Hematopoietic multipotent progenitor cell treated with erythropoietin and hydrocortisone succinate and interleukin-3 and kit ligand, for 6 days (in vitro differentiated cells): ENCODE results near the gene DHRS7.
A peak's percentile ranks its signal among the peaks of the same experiment; 100 is the strongest.

Source experiments
- DNase-seq: peaks from one replicate; pipeline ENCODE4 v3.0.0-alpha.2; 2015

DHRS7 gene, protein sequence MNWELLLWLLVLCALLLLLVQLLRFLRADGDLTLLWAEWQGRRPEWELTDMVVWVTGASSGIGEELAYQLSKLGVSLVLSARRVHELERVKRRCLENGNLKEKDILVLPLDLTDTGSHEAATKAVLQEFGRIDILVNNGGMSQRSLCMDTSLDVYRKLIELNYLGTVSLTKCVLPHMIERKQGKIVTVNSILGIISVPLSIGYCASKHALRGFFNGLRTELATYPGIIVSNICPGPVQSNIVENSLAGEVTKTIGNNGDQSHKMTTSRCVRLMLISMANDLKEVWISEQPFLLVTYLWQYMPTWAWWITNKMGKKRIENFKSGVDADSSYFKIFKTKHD

DNA sequence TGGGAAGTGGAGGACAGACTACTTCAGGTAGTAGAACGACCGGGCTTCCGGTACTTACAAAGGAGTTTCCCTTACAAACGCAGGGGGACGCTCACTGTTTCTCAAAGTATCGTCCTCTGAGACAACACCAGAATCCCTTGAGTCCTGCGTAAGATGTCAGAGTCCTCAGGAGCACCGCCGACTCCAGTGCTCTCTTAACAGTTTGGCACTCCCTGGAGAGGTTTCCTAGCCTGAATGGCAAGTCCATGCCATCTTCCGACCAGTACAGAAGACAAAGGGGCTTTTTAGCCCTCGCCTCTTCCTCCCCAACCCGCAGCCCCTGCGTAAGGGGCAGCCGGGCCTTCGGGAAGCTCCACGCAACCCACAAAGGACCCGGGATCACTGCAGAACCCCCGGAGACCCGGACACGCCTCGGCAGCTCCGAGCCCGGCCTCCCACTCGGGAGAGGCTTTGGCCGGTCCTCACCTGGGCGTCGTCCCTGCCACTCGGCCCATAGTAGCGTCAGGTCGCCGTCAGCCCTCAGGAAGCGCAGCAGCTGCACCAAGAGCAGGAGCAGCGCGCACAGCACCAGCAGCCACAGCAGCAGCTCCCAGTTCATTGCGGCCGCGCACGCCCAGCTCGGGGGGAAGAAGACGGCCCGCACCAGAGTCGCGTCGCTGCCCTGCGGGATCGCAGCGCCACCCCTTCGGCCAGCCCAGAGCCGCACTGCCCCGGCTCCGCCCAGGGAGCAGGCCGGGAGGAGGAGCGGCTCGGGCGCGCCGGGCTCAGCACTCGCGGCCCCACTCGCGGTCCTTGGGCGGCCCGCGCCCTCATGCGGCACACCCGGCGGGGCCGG, at the start of gene DHRS7:
Gene DHRS7 (minus strand): TSS at position 687 of the 835 bp plus-strand sequence. CDS start 89 bp downstream, at position 598.
- DNase-seq: peak; percentile 86

DNA sequence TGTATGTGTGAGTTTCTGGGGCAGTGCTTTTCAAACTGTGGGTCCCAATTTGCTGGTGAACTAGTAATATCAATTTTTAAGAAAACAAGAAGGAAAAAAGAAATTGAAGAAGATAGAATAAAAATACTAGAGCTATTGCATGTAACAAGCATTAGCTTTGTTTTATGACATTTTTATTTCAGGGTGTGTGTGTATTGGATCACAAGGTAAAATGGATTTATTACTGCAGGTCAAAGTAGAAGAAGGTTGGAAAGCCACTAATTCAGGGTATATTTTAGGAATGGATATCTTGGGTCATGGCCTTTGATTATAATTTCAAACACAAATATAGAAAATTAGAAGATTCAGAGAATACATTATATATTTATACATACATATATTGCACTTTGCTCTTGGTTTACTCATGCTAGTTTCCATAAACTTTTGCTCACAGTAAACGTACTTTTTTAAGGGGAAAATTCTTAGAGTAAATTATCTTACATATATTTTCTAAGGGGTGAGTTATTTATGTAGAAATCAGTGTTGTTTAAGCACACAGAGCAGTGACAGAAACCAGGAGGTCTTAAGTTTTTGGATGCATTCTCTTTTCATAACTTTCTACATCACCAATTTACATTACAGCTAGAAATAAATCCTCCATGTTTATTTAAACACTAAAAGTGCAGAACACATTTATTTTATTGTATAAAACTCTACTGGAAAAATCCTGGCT, 49.4 kb upstream of the DHRS7 start:
- no peak for DNase-seq

DNA sequence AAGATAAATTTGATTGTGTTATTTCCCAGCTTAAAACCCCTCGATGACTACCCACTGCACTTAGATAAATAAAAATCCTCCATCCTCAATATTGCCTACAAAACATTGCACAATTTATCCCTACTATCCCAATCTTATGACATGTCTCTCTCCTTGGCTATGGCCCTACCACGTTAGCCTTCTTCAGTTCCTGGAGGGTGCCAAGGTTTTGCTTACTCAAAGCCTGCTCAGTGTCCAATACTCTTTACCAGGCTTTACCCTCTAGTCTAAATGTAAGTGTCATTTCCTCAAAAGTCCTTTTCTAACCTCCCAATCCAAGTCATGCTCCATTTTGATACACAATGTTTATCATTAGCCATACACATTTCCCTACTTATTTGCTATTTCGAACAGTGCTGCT, 48.8 kb upstream of the DHRS7 start:
- no peak for DNase-seq

DNA sequence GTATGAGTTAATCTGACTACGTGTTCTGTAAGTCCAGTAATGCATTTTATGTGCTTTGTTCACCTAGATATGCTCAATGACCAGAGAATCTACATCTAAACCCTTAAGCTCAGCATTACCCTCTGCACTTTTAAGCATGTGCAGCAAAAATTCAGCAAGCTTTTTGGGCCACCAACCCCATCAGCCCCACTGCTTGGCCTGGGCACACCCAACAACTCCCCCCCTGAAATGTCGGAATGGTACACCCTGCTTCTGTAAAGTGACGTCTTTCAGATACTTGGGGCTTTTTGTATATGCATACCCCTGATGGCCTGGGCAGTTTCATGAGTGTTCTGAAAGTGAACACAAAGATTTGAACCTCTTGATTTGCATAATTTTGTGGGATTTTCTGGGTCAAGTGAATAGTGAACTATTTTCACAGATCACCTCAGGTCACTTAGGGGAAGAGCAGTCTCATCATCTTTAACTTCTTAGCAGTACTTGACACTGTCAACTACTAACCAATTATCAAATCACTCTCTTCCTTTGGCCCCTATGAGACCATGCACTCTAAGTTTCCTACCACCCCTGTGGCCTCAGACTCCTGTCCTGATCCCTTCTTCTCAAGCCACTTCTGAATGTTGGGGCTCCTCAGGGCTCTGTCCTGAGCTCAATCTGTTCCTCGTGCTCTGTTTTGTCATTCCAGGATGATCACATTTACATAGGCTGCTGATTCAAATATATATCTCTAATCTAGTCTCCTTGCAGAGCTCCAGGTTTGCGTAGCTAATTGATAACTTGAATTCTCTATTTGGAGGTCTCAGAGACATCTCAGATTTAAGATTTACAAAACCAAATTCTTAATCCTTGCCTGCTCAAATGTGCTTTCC, 47.5 kb upstream of the DHRS7 start:
- no peak for DNase-seq

DNA sequence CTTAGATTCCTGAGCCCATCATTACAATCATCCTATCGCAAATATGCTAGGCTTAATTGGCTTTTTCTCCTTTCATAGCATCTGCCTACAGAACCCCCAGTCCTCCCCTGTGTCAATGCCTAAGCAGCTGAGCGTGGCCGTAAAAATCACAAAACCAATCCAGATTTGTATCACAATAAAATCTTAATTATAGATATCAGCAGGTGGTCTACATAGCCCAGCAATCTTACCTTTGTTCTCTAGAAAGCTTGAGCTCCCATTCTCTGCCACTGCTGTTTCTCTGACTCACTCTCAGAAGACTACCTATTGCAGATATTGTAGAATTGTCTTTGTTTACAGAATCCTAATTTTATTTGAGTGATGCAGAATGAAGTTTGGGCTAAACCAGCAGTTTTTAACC, 46.0 kb upstream of the DHRS7 start:
- no peak for DNase-seq

DNA sequence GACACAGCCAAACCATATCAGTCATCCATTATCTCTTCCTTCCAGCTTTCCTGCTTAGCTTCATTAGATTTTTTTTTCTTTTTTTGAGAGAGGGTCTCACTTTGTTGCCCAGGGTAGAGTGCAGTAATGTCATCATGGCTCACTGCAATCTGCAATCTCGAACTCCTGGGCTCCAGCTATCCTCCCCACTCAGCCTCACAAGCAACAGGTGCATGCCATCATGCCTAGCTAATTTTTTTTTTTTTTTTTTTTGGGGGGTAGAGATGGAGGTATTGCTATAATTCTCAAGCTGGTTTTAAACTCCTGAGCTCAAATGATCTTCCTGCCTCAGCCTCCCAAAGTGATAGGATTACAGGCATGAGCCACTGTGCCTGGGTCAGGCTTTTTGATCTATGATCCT, 45.5 kb upstream of the DHRS7 start:
- no peak for DNase-seq

DNA sequence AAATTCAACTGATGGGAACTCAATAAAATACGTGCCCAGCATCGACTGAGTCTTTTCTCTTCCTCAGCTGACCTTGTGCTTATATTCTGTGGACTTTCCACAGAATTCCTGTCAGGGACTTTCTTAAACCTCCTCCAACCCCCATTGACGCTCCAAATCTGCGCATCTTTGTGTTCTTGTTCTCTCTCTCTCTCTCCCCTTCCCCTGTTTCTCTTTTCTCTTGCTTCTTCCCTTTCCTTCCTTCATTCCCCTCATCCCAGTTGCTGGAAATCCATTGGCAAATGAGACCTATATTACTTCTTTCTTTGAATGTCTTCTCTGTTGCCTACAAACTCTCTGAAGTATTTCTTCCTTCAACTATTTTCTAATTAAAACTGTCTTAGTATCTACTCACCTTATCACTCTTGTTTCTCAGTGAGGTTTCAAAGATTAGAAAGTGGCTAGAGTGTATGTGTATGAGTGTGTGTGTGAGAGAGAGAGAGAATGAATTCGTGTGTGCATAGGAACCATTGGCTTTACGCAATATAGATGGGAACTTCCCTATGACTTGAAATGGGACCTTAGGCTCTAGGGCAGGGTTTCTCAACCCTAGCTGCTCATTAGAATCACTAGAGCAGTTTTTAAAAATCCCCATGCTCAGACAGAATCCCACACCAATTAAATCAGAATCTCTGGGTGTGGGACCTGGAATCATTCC, 41.8 kb upstream of the DHRS7 start:
- peak; percentile 36 for DNase-seq

DNA sequence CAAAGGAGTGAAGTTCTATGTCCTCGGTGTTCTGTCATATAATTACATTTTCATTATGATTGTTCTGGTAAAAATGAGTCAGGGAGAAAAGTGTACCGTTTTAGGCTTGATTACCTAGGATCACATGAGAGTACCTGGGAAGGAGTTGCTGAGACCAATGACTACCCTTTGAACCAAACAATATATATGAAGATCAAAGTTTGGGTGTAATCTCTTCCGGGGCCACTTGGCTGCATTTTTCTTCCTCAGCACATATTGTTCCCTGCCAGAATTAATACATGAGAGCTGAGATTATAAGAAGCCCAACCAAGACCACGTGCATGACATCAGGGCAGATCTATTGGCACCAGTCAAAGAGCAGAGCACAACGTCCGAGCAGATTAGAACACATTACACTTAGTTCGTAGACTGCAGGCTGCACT, 41.1 kb upstream of the DHRS7 start:
- no peak for DNase-seq

DNA sequence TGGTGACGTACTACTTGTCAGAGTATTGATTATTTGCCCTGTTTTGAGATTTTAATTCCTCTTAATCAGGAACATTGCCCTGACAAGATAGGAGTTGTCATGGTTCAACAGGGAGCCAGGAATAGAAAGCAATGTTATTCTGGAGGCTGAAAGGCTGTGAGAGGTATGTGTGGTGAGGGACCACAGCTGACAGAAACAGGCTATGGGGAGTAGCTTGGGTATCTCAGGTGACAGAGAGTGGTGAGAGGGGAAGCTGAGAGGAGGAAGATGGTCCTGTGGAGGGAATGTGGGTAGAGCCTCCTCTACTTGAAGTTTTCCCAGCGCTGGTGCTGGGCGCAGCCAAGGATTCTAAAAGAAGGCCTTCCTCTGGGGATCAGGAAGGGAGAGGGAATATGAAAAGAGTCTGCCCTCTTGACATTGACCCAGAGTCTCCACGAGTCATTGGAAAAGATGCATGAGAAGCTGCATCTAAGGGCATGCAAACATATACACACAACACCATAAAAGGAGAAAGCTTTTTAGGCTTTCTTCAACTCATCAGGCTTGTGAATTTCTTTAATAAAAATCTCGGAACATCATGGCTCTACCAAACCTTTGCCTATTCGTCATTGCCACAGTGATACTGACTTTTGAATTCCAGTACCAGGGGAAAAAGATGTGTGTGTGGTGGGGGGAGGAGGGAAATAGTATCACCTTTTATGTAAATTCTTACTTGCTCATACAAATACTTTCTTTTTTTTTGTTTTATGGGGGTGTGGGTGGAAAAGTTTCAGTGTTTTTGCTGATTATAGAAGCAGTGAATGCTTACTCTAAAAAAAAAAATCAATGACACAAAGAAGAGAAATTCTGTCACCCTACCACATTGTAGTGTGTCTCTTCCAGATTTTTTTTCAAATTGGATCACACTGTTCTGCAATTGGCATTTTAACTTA, 39.9 kb upstream of the DHRS7 start:
- no peak for DNase-seq

DNA sequence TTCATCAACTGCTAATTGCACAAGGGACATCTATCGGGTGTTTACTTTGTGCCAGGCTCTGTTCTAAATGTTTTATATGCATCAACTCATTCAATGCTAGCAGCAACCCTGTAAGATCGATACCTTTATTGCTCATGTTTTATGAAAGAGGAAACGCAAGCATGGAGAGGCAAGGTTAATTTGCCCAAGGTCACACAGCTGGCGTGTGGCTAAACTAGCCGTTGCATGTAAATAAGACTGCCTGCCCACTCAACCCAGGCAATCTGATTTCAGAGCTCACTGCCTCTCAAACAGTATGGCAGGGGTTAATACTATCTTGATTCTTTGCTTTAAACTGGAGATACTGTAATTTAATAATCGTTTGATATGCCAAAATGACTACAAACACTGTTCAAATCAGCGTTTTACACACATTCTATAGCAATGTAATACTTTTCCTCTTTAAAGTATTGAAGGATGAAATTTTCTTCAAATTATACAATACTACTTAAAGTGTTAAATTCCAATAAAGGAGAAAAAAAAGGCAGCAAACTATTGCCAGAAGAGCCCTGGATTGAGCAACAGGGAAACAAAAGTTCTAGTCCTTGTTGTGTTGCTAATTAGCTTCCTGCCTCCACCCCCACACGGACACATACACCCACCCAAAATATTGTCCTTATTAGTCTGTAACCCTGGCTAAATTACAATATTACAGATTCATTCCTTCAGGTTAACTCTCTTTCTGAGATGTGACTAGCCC, 39.1 kb upstream of the DHRS7 start:
- no peak for DNase-seq

DNA sequence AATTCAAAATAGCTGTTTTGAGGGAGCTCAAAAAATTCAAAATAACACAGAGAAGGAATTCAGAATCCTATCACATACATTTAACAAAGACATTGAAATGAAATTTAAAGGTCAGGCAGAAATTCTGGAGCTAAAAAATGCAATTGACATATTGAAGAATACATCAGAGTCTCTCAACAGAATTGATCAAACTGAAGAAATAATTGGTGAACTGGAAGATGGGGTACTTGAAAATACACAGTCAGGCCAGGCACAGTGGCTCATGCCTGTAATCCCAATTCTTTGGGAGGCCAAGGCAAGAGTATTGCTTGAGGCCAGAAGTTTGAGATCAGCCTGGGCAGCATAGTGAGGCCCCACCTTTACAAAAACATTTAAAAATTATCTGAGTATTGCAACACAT, 34.1 kb upstream of the DHRS7 start:
- DNase-seq: no peak

DNA sequence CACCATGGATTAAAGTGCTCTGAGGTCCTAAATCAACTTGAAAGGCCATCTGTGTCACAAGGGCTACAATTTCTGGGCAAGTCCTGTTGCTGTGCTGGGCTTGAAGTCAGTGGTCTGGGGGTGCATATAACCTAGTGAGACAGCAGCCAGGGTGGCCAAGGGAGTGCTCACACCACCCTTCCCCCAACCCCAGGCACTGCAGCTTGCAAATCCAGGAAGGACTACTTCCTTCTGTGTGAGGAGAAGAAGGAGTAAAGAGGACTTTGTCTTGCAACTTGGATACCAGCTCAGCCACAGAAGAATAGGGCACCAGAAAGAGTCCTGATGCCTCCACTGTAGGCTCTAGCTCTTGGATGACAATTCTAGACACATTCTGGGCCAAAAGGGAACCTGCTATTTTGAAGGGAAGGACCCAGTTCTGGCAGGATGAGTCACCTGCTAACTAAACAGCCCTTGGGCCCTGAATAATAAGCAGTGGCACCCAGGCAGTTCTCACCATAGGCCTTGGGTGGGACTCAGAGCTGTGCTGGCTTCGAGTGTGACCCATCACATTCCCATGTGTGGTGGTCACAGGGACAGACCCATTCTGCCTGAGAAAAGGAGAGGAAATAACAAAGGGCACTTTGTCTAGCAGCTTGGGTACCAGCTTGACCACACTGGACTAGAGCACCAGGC, 32.6 kb upstream of the DHRS7 start:
- peak; percentile 24 for DNase-seq

DNA sequence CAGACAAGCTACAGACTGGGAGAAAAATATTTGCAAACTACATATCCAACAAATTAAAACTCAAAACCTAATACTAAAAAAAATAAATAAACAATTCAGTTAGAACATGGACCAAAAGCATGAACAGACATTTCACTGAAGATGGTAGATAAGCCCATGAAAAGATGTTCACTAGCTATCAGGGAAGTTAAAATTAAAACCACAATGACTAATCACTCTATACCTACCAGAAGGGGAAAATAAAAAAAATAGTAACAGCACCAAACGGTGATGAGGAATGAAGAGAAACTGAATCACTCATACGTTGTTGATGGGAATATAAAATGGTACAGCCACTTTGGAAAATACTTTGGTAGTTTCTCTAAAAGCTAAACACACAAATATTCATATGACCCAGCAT, 31.1 kb upstream of the DHRS7 start:
- peak; percentile 93 for DNase-seq

DNA sequence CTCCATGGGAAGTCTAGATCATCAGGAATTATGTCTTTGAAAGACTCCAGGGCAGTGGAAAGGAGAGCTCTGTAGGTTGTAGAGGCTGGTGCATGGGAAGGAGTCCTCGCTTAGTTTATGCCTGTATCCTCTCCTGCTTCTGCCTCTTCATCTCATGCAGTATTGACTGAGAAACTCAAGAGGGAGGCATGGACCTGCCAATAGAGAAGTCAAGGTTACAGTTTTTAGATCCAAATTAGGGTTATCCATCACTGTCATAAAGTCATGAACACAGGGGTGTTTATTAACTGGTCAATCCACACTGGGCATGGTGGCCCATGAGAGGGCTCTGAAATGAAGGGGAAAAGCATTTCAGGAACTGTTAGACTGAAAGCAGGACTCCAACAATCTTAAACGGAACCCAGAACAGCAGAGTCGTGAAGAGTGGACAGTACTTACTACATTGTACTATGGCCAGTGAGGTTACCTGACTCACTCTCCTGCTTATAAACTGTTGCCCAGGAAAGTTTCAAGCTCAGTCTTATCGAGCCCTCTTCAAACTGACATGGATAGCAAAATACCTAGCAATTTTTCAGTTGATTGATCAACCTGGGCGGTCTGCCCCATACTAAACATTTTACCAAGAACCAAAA, 30.1 kb upstream of the DHRS7 start:
- peak; percentile 75 for DNase-seq

DNA sequence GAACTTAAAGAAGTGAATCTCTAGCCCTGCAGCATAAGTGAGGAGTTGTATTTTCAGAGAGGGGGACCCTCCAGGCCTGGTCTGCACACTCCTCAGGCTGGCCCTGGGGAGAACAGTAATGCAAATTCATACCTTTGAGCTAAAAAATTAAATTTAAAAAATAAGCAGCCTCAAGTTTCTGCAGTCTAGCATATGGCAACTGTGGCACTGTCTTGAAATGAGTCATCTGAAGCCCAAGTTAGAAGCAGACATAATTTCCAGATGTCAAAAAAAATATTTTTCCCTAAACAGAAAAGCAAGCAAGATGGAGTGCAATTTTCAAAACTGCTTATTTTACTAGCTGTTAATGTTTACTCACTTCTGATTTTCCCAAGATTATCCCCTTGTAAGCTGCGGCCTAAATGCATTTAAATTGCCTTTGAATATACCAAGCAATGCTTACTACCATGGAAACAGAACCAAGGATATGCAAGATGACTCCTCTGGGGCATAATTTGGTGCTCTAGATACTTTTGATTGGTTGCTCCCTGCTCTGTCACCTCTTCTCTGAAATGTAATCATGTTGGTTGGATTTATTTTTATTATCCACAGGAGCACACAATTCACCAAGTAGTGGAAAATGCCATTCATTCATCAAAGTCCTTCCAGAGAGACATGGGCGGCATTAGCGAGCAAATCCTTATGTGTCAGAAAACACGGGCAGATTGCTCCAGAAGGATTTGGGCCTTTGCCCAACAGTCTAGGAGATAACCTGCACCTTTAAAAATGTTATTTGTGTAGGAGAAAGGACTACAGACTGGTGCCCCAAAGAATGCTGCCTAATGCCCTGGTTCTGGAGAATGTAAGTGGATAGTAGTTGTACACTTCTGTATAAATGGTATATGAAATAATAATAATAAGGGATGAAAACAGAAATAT, 25.0 kb upstream of the DHRS7 start:
- no peak for DNase-seq

DNA sequence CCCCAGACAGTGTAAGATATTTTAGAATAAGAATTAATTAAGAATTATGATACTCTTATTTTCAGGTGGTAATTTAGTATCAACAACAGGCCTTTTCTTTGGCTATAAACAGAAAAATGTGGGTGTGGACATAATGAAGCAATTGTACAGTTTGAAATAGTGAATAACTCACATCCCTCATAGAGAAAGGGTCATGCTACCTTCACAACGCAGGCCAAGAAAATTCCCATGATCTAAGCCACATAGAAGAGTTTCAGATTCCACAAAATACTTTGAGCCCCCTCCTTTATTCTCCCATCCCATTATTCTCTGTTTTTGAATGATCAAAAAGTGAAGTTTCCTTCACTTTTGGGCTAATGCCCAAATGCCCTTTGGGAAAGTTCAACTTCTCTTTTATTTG, 23.5 kb upstream of the DHRS7 start:
- no peak for DNase-seq

DNA sequence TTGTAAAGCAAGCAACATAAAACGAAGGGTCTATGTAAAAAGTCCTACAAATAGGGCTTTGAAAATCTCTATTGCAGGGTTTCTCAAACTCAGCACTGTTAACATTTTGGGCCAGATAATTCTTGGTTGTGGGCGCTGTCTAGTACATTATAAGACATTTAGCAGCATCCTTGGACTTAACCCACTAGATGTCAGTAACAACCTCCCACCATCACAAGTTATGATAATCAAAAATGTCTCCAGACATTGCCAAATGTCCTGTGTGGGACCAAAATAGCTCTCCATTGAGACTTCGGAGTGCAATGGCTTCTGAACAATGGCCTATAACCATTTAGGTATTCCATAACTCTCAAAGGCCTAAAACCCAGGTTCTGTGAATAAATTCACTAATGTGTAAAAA, 22.9 kb upstream of the DHRS7 start:
- DNase-seq: peak; percentile 70
